ENCODE results near the gene CREBBP.

The CREBBP gene

DNA sequence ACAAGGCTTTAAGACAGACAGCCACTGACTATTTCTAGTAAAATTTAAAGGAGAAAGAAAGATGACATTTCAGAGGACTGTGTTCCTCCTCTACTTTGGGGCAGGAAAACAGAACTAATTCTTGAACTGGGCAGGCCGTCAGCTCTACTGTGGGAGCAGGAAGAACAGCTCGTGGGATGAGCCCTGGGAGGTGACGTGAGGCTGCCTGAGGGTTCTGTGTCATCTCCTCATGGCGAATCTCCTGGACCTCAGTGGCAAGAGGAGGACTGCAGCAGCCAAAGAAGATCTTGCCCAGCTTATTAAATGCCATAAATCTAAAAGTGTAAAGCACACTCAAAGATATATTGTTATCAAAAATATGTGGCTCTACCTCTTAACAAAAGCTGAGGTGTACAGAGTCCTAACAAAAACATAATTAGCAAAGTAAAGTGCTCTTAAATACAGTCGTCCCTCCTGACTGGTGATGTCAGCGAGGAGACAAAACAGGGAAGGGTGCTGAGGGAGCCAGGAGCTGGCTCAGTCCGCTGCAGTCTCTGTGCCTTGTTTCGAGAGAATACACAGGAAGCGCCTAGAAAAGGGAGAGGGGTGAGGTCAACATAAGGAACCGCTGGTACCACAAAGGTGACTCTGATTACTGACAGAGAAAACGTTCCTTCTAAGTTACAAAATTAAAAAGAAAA lies 58.0 kb downstream of the CREBBP start:
- H3K4me1 ChIP-seq = peaks cover 15% of the 10 kb centered on the region
- H3K27ac ChIP-seq = no peak overlapping the region
- no peak overlapping the region for H3K4me3 ChIP-seq (ENCODE audit: low read depth, low read length)
- peaks cover 86% of the 10 kb centered on the region for H3K79me2 ChIP-seq
- no peaks in the 10 kb centered on the region for H3K27me3 ChIP-seq (ENCODE audit: control insufficient read depth, insufficient read depth, low read length)
- no peaks in the 10 kb centered on the region for H3K9me3 ChIP-seq (ENCODE audit: control insufficient read depth, low read length)
- no peaks in the 10 kb centered on the region for H3K36me3 ChIP-seq (ENCODE audit: control insufficient read depth, insufficient read depth, low read length)
- no peak overlapping the region for H3K9ac ChIP-seq
- no peak overlapping the region for H3K4me2 ChIP-seq (ENCODE audit: low read length)
- H2AFZ ChIP-seq = no peak overlapping the region
- TF ChIP-seq, protein P1, sequence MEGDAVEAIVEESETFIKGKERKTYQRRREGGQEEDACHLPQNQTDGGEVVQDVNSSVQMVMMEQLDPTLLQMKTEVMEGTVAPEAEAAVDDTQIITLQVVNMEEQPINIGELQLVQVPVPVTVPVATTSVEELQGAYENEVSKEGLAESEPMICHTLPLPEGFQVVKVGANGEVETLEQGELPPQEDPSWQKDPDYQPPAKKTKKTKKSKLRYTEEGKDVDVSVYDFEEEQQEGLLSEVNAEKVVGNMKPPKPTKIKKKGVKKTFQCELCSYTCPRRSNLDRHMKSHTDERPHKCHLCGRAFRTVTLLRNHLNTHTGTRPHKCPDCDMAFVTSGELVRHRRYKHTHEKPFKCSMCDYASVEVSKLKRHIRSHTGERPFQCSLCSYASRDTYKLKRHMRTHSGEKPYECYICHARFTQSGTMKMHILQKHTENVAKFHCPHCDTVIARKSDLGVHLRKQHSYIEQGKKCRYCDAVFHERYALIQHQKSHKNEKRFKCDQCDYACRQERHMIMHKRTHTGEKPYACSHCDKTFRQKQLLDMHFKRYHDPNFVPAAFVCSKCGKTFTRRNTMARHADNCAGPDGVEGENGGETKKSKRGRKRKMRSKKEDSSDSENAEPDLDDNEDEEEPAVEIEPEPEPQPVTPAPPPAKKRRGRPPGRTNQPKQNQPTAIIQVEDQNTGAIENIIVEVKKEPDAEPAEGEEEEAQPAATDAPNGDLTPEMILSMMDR (IDR thresholded peaks at IDR 0.05) = no peak

DNA sequence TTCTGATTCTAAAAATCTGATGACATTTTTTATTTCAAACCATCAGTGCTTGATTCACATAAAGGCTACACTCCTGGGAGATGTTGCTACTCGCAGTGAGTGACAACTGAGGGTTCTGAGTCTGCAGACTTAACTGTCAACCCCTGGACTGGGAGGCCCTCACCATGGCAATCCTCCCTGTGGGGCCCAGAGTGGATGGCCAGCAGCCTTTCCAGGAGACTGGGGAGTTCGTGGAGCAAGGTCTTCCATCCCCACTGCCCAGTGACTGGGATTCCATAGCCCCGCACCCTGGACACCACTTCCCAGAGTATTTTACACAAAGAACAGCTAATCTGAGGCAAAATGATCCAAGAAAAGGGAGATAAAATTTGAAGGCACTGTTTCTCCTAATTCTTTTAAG lies 59.3 kb downstream of the CREBBP start:
- Histone ChIP-seq H3K4me1 (peaks cover 18% of the 10 kb centered on the region), H3K9ac (no peak overlapping the region), H3K27ac (no peak overlapping the region), H3K4me3 (ENCODE audit: low read depth, low read length) (no peak overlapping the region), H3K9me3 (ENCODE audit: control insufficient read depth, low read length) (no peaks in the 10 kb centered on the region), H3K27me3 (ENCODE audit: control insufficient read depth, insufficient read depth, low read length) (no peaks in the 10 kb centered on the region), H3K4me2 (ENCODE audit: low read length) (no peak overlapping the region), H2AFZ (no peak overlapping the region), H3K36me3 (ENCODE audit: control insufficient read depth, insufficient read depth, low read length) (no peaks in the 10 kb centered on the region), H3K79me2 (peaks cover 87% of the 10 kb centered on the region)
- TF ChIP-seq, protein P1 (IDR thresholded peaks at IDR 0.05) = no peak

DNA sequence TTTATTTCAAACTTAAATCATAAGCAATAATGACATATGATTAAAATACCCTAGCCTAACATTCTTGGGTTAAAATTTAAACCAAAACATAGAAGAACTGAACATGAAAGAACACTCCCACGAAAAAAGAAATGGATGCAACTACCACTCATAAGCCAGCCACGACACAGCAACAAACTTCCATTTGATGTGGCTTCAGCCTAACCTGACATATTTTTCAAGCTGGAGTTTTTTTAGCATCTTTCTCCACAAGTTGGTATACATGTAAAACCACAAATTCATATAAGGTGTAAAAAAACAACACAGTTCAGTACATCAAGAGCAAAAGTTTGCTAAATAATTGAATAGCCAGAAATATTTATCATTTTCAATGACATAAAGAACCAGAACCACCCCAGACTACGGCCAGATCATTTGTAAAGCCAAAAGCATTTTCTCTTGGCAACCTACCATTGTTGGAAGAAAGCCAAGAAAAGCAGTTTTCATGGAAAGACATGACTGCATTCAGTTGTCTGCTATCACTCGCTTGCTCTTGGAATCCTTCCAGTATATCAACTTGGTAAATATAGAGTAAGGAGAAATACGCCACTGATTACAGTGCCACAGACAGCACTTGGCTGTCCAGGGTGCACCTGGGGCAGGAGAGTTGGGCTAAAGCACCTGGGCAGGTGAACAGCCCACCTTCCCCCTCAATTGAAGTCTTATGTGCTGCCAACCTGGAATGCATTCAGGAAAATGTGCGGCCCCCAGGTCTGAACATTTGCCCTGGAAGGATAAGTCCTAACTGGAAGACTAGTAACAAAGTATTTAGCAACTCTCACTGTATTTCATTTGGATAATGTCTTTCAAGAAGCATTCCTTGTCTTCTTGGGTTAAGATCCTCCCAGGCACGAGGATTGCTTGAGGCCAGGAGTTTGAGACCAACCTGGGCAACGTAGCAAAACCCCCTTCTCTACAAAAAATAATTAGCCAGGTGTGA lies 60.5 kb downstream of the CREBBP start:
- no peak overlapping the region for H3K4me3 ChIP-seq (ENCODE audit: low read depth, low read length)
- H2AFZ ChIP-seq = no peak overlapping the region
- TF ChIP-seq, protein P1 (IDR thresholded peaks at IDR 0.05) = no peak
- peaks cover 78% of the 10 kb centered on the region for H3K79me2 ChIP-seq
- no peak overlapping the region for H3K27ac ChIP-seq
- no peaks in the 10 kb centered on the region for H3K36me3 ChIP-seq (ENCODE audit: control insufficient read depth, insufficient read depth, low read length)
- H3K4me2 ChIP-seq (ENCODE audit: low read length) = peak overlapping the region; percentile 2
- no peaks in the 10 kb centered on the region for H3K9me3 ChIP-seq (ENCODE audit: control insufficient read depth, low read length)
- no peaks in the 10 kb centered on the region for H3K27me3 ChIP-seq (ENCODE audit: control insufficient read depth, insufficient read depth, low read length)
- no peak overlapping the region for H3K9ac ChIP-seq
- H3K4me1 ChIP-seq = peaks cover 19% of the 10 kb centered on the region

DNA sequence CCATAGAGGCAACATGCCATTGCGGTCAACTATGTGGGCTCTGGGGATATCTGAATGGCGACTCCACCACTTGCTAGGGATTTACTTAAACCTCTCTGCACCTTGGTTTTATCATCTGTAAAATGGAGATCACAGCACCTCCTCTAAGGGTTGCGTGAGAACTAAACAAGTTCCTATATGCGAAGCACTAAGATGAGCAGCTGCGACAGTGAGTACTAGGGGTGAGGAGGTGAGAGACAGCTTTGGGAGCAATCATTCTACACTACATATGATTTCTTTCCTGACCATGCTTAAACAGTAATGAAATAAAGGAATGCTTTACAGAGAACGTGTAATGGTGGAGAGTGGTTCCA lies 61.4 kb downstream of the CREBBP start:
- Histone ChIP-seq H3K79me2 (peaks cover 80% of the 10 kb centered on the region), H3K9ac (no peak overlapping the region), H3K4me2 (ENCODE audit: low read length) (no peak overlapping the region), H3K27me3 (ENCODE audit: control insufficient read depth, insufficient read depth, low read length) (no peaks in the 10 kb centered on the region), H3K9me3 (ENCODE audit: control insufficient read depth, low read length) (no peaks in the 10 kb centered on the region), H3K36me3 (ENCODE audit: control insufficient read depth, insufficient read depth, low read length) (no peaks in the 10 kb centered on the region), H3K4me3 (ENCODE audit: low read depth, low read length) (no peak overlapping the region), H3K4me1 (peaks cover 23% of the 10 kb centered on the region), H2AFZ (no peak overlapping the region), H3K27ac (no peak overlapping the region)
- TF ChIP-seq, protein P1 (IDR thresholded peaks at IDR 0.05) = no peak
